GM20000 (cell line): Measurements from ENCODE around the gene COMMD9.

ENCODE experiments used
- DNase-seq: peaks from one replicate; pipeline ENCODE4 v3.0.0; 2012; ENCODE audit warnings: low spot score
- TF ChIP-seq, protein P1 (sequence below): IDR thresholded peaks from 2 replicates; pipeline ENCODE4 v1.5.1; 2012; ENCODE audit warnings: mild to moderate bottlenecking, control low read depth; ENCODE audit errors: extremely low read depth, missing control alignments

Gene COMMD9

DNA sequence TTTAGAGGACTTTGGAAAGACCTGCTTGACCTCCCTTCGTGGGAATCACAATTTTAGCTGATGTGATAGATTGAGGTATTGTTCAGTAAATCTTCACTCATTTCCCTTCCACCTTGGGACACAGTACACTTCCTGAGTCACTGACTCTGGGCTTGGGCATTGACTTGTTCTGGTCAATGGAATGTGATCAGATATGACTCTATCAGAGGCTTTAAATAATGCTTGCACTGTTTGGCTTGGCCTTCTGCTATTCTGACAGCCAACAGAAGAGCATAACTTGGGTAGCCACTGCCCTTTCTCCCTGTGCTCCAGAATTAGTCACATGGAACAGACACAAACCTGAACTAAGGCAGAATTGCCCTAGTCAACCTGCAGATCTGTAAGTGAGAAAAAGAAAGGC, 19.4 kb upstream of the COMMD9 start:
- TF ChIP-seq, protein P1, sequence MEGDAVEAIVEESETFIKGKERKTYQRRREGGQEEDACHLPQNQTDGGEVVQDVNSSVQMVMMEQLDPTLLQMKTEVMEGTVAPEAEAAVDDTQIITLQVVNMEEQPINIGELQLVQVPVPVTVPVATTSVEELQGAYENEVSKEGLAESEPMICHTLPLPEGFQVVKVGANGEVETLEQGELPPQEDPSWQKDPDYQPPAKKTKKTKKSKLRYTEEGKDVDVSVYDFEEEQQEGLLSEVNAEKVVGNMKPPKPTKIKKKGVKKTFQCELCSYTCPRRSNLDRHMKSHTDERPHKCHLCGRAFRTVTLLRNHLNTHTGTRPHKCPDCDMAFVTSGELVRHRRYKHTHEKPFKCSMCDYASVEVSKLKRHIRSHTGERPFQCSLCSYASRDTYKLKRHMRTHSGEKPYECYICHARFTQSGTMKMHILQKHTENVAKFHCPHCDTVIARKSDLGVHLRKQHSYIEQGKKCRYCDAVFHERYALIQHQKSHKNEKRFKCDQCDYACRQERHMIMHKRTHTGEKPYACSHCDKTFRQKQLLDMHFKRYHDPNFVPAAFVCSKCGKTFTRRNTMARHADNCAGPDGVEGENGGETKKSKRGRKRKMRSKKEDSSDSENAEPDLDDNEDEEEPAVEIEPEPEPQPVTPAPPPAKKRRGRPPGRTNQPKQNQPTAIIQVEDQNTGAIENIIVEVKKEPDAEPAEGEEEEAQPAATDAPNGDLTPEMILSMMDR, result no peak
- DNase-seq, result no peak

DNA sequence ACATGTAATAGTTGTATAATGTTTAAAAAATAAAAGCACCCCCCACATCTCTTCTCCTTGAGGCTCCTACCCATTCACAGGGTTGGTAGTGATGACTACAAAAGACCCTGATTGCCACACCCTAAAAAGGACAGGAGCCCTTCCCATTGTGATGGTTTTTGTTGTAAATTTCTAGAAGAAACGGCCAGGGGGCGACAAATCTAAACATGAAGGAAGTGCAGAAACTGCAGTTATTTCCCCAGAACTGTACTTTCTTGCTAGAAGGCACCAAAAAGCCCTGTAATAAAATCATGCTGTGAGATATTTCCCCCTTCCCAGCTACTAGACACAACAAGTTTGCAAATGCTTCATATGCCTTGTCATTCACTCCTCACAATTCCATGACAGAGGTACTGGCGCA, 17.7 kb upstream of the COMMD9 start:
- DNase-seq, result no peak
- TF ChIP-seq, protein P1, result no peak

DNA sequence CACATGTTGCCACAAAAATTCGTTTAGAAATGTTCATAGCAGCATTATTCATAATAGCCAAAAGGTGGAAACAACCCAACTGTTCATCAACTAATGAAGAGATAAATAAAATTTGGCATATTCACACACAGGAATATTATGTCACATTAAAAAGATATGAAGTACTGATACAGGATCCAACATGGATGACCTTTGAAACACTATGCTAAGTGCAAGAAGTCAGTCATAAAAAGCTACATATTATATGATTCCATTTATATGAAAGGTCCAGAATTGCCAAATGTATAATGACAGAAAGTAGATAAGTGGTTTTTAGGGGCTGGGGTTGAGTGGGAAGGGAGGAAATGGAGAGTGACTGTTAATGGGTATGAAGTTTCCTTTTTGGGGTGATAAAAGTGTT, 15.8 kb upstream of the COMMD9 start:
- TF ChIP-seq, protein P1, result no peak
- no peak for DNase-seq

DNA sequence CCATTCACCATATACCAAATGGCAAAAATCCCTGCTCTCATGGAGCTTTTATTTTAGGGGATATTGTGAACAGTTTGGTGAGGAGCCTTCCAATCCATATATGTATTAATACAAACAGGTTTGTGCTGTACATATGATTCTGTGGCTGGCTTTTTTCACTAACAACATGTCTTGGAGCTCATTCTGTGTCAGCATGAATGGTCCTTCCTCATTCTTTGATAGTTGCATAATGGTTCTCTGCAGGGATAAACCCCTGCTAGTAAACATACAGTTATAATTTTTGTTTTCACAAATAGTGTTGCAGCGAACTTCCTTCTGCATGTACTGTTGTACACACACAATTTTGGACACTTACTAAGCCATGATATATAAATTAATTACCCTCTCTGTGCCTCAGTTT, 15.1 kb upstream of the COMMD9 start:
- no peak for DNase-seq

DNA sequence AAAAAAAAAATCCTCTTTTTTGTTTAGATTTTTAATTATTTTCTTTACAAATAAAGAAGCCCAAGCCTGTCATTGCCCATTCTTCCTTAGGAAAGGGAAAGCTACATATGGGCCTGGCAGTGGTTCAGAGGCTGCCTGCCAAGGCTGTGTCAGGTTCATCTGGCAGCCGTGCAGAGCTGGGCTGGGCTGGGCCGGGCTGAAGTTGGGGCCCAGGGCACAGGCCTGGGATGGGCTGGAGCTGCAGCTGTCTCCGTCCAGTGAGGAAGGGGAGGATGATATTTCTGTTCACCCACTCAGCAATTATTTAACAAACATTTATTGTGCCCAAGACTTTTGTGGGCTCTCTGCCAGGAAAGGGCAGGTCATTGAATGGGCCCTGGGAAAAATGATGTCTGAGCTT, 11.4 kb upstream of the COMMD9 start:
- no peak for DNase-seq
- TF ChIP-seq, protein P1, result no peak

More for the DNA sequence above, 15.1 kb upstream of the COMMD9 start:
- TF ChIP-seq, protein P1, result no peak

DNA sequence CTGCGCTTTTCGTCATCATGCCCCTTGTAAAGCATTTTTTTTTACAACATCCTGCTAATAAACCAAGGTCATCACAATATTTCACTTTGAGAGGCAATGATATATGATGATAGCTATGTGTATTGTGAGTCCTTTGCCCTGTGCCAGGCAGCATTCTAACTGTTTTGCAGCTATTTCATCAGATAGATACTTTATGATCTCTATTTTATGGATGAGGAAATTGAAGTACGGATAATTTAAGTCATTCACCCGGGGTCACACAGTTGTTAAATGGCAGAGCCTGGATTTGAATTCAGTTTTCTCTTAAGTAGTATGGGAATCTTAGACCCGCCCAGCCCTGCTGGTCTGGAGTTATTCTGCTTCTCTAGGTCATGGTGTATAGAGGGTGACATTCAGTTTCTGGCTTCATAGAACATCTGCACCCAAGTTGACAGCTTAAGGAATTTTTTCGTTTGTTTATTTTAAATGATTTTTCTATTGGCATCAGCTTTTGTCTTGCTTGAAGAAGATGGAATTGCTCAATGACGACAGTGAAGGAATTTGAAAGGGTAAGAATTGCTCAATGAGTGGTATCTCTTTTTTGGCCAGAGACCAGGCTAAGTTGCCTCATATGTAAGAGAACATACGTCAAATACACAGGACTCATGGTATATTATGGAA, 7.8 kb upstream of the COMMD9 start:
- TF ChIP-seq, protein P1, result no peak
- DNase-seq, result no peak

DNA sequence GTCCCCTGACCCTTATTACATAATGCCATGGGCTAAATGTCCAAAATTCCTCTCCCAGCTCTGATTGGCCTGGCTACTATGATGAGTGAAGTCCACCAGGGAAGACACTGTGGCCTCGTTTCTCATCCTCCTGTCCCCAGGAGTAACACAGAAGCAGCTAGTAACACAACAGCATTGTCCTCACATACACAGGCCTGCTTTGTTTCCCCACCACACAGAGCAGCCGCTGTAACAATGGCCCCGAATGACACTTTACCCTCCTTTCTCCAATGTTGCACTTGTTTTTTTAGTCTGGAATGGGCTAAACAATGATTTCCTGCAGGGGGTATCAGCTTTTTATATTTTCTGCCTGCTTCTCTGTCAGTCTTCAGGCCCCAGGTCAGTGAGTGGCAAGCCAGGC, 6.7 kb upstream of the COMMD9 start, which contains the start of gene PRR5L:
Gene PRR5L, plus strand, starts transcription at position 363 of the 400 bp plus-strand sequence. CDS start 104,834 bp downstream, outside the sequence.
- DNase-seq, result no peak
- TF ChIP-seq, protein P1, result no peak
